AG10803 (cell line): ENCODE results near the gene ARHGAP15.
A peak's percentile ranks its signal among the peaks of the same experiment; 100 is the strongest.

Experiments
- DNase-seq: peaks from one replicate; pipeline ENCODE4 v3.0.0; 2010; ENCODE audit warnings: low read depth
- H3K4me3 ChIP-seq: 2 replicates; pipeline ENCODE4 v1.5.1; 2011; ENCODE audit warnings: mild to moderate bottlenecking, low read length, control low read depth
- TF ChIP-seq, protein P1 (sequence below): conservative IDR thresholded peaks from 2 replicates; pipeline ENCODE4 v1.5.1; 2011; ENCODE audit warnings: mild to moderate bottlenecking, low read length, control low read depth, inconsistent platforms

ARHGAP15 gene

DNA sequence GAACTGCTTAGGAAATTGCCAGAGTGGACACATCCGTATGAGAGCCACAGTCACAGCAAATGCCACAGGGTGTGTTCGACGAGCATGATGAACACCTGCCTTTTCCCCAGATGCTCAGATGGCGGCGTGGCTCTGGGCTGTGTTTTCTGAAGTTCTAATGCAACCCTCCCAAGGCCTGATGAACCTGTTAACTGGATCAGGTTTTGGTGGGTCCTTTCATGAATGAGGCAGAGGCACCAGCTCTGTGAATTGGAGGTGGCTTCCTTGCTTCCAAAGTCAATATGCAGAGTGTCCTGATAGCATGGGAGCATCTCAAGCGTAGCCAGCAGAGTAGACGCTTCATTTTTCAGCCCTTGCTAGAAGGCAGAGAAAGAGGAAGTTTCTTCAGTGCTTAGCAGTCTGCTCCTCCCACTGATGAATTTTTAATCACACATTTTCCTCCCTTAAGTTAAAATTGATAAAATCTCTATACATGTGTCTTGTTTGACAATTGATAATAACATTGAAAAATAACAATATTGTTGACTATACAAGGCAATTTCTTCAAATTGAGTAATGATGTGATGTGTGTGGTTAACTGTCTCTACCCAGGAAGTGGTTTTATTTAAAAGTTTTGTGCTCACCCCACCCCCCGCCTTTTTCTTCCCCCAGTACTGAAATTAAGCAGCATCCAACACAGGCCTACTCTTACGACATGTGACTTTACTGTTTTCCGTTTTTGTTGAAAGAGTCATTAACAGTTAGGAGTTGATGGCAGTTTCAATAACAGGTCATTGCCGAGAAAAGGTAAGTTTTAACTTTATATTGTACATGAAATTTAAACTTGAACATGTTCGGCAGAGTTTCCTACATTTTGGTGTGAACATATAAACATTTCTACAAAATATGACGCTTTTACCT lies at the start of gene ARHGAP15:
TSS of gene ARHGAP15 (plus strand) at position 739 of the 900 bp plus-strand sequence.
- no peak within 1 kb of the TSS for H3K4me3 ChIP-seq
- no peak for DNase-seq
- TF ChIP-seq, protein P1, sequence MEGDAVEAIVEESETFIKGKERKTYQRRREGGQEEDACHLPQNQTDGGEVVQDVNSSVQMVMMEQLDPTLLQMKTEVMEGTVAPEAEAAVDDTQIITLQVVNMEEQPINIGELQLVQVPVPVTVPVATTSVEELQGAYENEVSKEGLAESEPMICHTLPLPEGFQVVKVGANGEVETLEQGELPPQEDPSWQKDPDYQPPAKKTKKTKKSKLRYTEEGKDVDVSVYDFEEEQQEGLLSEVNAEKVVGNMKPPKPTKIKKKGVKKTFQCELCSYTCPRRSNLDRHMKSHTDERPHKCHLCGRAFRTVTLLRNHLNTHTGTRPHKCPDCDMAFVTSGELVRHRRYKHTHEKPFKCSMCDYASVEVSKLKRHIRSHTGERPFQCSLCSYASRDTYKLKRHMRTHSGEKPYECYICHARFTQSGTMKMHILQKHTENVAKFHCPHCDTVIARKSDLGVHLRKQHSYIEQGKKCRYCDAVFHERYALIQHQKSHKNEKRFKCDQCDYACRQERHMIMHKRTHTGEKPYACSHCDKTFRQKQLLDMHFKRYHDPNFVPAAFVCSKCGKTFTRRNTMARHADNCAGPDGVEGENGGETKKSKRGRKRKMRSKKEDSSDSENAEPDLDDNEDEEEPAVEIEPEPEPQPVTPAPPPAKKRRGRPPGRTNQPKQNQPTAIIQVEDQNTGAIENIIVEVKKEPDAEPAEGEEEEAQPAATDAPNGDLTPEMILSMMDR, result no peak

GRCh38 chr2:143081616-143082015 lies 47.6 kb upstream of the ARHGAP15 start:
- DNase-seq, result no peak
- H3K4me3 ChIP-seq, result no peak overlapping the region
- TF ChIP-seq, protein P1, result no peak

- H3K4me3 ChIP-seq, result peak overlapping the region; percentile 14
- TF ChIP-seq, protein P1, result no peak
- peak; percentile 74 for DNase-seq
Observed at GRCh38 chr2:143083636-143084035, 45.6 kb upstream of the ARHGAP15 start.

DNA sequence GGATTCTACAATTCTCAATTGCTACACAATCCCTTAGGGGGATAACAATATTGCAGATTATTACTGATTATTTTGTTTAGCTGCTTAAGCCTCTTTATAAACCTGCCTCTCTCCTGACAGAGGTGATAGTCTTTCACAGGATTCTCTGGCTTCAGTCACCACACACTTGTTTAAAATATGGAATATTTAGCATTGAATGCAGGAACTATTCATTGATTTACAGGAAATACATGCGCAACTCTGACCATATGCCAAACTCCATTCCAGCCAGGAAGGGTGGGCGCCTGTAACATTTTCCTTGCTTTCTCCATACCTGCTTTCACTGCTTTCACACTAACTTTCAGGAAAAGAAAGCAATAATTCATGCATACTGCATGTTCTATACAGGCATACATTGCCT lies 44.8 kb upstream of the ARHGAP15 start:
- DNase-seq, result no peak
- no peak overlapping the region for H3K4me3 ChIP-seq
- TF ChIP-seq, protein P1, result no peak

DNA sequence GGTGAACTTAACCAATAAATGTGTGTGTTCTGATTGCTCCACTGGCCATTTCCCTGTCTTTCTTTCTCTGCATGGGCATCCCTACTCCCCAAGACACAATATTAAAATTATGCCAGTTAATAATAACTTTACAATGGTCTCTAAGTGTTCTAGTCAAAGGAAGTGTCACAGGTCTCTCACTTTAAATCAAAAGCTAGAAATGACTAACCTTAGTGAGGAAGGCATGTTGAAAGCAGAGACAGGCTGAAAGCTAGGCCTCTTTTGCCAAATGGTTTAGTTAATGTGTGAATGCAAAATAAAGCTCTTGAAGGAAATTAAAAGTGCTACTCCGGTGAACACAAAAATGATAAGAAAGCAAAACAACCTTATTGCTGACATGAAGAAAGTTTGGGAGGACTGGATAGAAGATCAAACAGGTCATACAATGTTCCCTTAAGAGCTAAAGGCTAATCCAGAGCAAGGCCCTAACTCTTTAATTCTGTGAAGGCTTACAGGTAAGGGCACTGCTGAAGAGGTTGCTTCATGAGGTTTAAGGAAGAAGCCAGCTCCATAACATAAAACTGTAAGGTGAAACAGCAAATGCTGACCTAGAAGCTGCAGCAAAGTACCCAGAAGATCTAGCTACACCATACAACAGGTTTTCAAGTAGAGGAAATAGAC lies 44.0 kb upstream of the ARHGAP15 start:
- H3K4me3 ChIP-seq, result no peak overlapping the region
- no peak for DNase-seq
- TF ChIP-seq, protein P1, result no peak

GRCh38 chr2:143087033-143087432 lies 42.2 kb upstream of the ARHGAP15 start:
- DNase-seq, result no peak
- TF ChIP-seq, protein P1, result no peak
- no peak overlapping the region for H3K4me3 ChIP-seq
